Measurements from ENCODE around the gene GABBR2.

Gene GABBR2

DNA sequence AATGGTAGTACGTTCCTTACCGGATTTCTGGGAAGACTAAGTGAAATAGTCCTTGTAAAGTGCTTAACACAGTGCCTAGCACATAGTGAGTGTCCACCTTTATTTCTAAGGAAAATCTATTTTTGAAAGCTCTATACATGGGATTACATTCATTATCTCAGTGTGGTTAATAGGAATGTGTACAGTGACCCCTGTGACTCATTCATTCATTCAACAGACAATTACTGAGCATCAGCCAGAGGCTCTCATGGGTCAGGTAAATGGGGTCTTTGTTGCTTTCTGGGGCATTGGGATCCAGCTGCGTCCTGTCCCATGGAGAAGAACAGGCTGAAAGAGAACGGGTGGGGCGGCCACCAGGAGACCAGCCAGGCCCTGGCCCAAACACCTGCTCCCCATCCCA lies 227.1 kb downstream of the GABBR2 start:
- H3K36me3 ChIP-seq (replicated peaks; ENCODE audit: insufficient read depth, low read length), result no peaks in the 10 kb centered on the region
- H3K27me3 ChIP-seq (replicated peaks; ENCODE audit: insufficient read depth, low read length), result no peaks in the 10 kb centered on the region
- H3K27ac ChIP-seq (ENCODE audit: low read length), result no peak overlapping the region
- H3K4me3 ChIP-seq (ENCODE audit: low read length), result no peak overlapping the region
- no peaks in the 10 kb centered on the region for H4K20me1 ChIP-seq (ENCODE audit: insufficient read depth, low read length)
- H3K4me2 ChIP-seq (ENCODE audit: low read depth, low read length), result no peak overlapping the region
- H2AFZ ChIP-seq (ENCODE audit: low read length), result no peak overlapping the region
- H3K9ac ChIP-seq (ENCODE audit: low read length), result no peak overlapping the region
- no peaks in the 10 kb centered on the region for H3K4me1 ChIP-seq (ENCODE audit: low read length)
- H3K79me2 ChIP-seq (ENCODE audit: low read length), result no peaks in the 10 kb centered on the region
- H3K9me2 ChIP-seq (replicated peaks; ENCODE audit: insufficient read depth, low read length), result no peaks in the 10 kb centered on the region
- DNase-seq, result no peak
- H3K9me3 ChIP-seq (replicated peaks; ENCODE audit: insufficient read depth, low read length), result no peaks in the 10 kb centered on the region
- no peak for TF ChIP-seq EZH2 (optimal IDR thresholded peaks at IDR 0.05; ENCODE audit: low read depth, low read length)
- TF ChIP-seq EZH2phosphoT487 (IDR thresholded peaks at IDR 0.05; ENCODE audit: low read length), result no peak
- TF ChIP-seq, protein P1, sequence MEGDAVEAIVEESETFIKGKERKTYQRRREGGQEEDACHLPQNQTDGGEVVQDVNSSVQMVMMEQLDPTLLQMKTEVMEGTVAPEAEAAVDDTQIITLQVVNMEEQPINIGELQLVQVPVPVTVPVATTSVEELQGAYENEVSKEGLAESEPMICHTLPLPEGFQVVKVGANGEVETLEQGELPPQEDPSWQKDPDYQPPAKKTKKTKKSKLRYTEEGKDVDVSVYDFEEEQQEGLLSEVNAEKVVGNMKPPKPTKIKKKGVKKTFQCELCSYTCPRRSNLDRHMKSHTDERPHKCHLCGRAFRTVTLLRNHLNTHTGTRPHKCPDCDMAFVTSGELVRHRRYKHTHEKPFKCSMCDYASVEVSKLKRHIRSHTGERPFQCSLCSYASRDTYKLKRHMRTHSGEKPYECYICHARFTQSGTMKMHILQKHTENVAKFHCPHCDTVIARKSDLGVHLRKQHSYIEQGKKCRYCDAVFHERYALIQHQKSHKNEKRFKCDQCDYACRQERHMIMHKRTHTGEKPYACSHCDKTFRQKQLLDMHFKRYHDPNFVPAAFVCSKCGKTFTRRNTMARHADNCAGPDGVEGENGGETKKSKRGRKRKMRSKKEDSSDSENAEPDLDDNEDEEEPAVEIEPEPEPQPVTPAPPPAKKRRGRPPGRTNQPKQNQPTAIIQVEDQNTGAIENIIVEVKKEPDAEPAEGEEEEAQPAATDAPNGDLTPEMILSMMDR (IDR thresholded peaks at IDR 0.05; ENCODE audit: low read length), result no peak
- H3F3A ChIP-seq (ENCODE audit: insufficient read depth, low read length), result no peaks in the 10 kb centered on the region

DNA sequence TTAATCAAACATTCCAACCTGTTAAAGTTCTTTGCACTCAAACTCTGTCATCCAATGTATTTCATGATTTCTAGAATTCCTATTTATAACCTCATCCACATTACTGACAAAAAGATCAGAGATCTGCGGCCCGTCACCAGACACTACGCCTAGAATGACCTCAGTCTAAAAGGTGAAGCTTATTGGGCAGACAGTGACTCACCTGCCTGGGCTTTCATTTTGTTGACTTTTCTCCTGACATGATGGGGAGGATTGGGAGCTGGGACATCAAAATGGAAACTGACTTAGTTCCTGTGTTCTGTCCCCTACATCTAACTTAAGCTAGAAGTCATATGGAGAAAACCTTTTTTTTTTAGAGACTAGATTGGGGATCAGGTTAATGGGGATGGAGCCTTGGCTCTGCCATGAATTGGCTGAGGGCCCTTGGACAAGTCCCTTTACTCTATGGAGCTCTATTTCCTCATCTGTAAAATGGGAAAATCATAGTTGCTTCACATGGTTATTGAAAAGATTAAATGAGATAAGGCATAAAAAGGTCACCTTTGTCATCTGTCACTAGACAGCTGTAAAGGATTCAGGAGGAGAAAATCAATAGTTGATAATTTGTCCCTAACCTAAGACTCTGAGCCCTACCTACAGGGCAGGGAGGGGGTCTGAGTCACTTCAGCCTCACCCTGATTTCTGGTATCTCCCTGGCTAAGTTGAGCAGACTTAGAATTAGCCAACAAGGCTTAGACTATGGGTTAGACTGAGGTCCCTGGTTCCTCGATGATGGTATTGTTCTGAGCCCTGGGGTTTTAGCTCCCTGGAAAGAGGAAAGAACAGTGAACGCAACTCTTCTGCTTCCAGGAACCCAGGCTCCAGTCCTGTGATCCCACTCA lies 228.5 kb downstream of the GABBR2 start:
- H3K27ac ChIP-seq (ENCODE audit: low read length), result no peak overlapping the region
- H3F3A ChIP-seq (ENCODE audit: insufficient read depth, low read length), result no peaks in the 10 kb centered on the region
- no peak for DNase-seq

DNA sequence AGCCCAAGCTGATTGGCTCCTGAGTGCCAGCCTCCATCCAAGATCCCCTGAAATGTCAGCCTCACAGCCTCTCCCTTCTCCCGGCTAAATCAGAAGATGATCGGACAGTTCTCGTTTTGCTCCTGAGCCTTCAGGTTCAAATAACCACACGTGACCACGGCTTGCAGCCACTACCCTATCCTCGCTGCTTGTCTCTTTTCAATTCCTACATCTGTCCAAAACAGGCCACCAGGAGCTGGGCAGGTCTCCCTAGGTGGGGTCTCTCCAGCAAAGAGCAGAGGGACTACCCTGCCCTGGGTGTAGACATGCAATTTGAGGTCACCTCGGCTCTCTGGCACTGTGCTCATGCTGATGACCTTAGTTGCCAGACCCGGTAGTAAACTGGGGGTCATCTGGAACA lies 229.3 kb downstream of the GABBR2 start:
- H3F3A ChIP-seq (ENCODE audit: insufficient read depth, low read length), result no peaks in the 10 kb centered on the region
- no peak overlapping the region for H3K4me2 ChIP-seq (ENCODE audit: low read depth, low read length)
- H3K9me2 ChIP-seq (replicated peaks; ENCODE audit: insufficient read depth, low read length), result no peaks in the 10 kb centered on the region
- H2AFZ ChIP-seq (ENCODE audit: low read length), result no peak overlapping the region
- no peak overlapping the region for H3K27ac ChIP-seq (ENCODE audit: low read length)
- H3K27me3 ChIP-seq (replicated peaks; ENCODE audit: insufficient read depth, low read length), result no peaks in the 10 kb centered on the region
- H3K79me2 ChIP-seq (ENCODE audit: low read length), result no peaks in the 10 kb centered on the region
- no peak for DNase-seq
- no peak overlapping the region for H3K9ac ChIP-seq (ENCODE audit: low read length)
- no peaks in the 10 kb centered on the region for H3K9me3 ChIP-seq (replicated peaks; ENCODE audit: insufficient read depth, low read length)
- H3K4me1 ChIP-seq (ENCODE audit: low read length), result no peaks in the 10 kb centered on the region
- no peaks in the 10 kb centered on the region for H4K20me1 ChIP-seq (ENCODE audit: insufficient read depth, low read length)
- no peaks in the 10 kb centered on the region for H3K36me3 ChIP-seq (replicated peaks; ENCODE audit: insufficient read depth, low read length)
- no peak overlapping the region for H3K4me3 ChIP-seq (ENCODE audit: low read length)
- TF ChIP-seq EZH2phosphoT487 (IDR thresholded peaks at IDR 0.05; ENCODE audit: low read length) (no peak), EZH2 (optimal IDR thresholded peaks at IDR 0.05; ENCODE audit: low read depth, low read length) (no peak)
- TF ChIP-seq, protein P1 (IDR thresholded peaks at IDR 0.05; ENCODE audit: low read length), result no peak

More for the DNA sequence above, 228.5 kb downstream of the GABBR2 start:
- H4K20me1 ChIP-seq (ENCODE audit: insufficient read depth, low read length), result no peaks in the 10 kb centered on the region
- H3K4me2 ChIP-seq (ENCODE audit: low read depth, low read length), result no peak overlapping the region
- H3K27me3 ChIP-seq (replicated peaks; ENCODE audit: insufficient read depth, low read length), result no peaks in the 10 kb centered on the region
- no peaks in the 10 kb centered on the region for H3K79me2 ChIP-seq (ENCODE audit: low read length)
- no peaks in the 10 kb centered on the region for H3K36me3 ChIP-seq (replicated peaks; ENCODE audit: insufficient read depth, low read length)
- no peak overlapping the region for H3K4me3 ChIP-seq (ENCODE audit: low read length)
- no peaks in the 10 kb centered on the region for H3K4me1 ChIP-seq (ENCODE audit: low read length)
- no peak overlapping the region for H2AFZ ChIP-seq (ENCODE audit: low read length)
- H3K9ac ChIP-seq (ENCODE audit: low read length), result no peak overlapping the region
- H3K9me3 ChIP-seq (replicated peaks; ENCODE audit: insufficient read depth, low read length), result no peaks in the 10 kb centered on the region
- no peak for TF ChIP-seq EZH2 (optimal IDR thresholded peaks at IDR 0.05; ENCODE audit: low read depth, low read length)
- TF ChIP-seq, protein P1 (IDR thresholded peaks at IDR 0.05; ENCODE audit: low read length), result no peak
- TF ChIP-seq EZH2phosphoT487 (IDR thresholded peaks at IDR 0.05; ENCODE audit: low read length), result no peak
- no peaks in the 10 kb centered on the region for H3K9me2 ChIP-seq (replicated peaks; ENCODE audit: insufficient read depth, low read length)

Data from MM.1S (cell line).